ENCODE measurements around the gene ETS1.

Gene ETS1

DNA sequence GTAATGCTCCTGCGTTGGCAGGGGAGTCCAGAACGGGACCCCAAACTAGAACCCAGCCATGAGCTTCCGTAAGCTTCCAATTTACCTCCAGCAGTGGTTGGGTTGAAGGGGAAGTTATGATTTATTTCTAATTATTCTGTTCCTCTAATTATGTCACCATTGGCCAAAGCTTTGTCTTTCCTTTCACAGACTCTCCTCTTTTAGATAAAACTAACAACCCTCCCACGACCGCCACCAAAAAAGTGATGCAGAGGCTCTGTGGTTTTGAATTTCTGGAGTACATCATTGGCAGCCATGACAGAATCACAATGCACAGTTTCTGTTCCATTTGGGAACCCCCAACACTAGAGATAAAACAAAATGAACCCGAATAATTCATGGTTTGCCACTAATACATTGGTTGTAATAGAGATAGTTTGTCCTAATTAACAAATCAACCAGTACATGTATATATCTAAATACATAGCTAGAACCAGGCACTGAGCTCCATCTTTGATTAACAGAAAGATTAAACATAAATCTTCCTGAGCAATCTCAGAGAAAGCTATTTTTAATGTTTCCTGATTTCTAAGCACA is 64.3 kb downstream of the ETS1 start:
- DNase-seq (ENCODE audit: insufficient read length, low spot score) (no peak), FAIRE-seq (no peak)
- TF ChIP-seq POLR2A (IDR thresholded peaks at IDR 0.05; ENCODE audit: low read depth, low read length) = no peak

DNA sequence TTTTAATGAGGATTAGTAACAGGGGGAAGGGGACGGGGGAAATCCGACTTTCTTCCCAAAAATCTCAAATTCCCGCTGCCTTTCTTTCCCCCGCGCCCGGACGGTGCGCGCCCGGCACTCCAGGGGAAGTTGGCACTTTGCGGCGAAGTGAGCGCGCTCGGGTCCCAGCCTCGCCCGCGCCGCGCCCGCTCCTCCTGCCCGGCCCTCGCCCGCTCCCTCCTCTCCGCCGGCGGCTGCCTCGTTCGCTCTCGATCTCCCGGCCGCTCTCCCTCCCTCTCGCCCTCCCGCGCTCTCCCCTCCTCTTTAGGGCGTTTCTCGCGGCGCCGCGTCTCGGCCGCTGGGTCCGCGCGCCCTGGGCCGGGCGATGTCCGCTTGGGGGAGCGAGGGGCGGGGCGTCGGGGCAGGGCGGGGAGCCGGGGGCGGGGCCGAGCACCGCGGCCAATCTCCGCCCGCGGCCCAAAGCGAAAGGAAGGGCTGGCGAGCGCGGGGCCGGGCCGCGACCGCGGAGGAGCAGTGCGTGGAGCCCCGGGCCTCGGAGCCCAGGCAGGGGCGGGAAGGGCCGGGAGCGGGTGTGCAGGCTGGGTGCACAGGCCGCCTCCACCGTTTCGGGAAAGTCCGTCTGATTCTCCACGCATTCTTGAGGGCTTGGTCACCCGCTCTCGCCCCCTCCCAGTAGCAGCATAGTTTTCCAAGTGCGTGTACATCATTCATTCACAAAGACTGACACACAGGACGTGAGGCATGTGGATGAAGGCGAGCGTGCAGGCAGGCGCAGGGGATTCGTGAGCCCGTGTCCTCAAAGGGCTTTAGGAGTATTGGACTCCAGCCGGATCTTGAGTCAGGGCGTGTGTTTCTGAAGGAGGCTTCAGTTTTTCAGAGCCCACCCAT is 65.1 kb downstream of the ETS1 start:
- TF ChIP-seq POLR2A (IDR thresholded peaks at IDR 0.05; ENCODE audit: low read depth, low read length) = peak; percentile 77
- peak; percentile 57 for DNase-seq (ENCODE audit: insufficient read length, low spot score)
- peak; percentile 67 for FAIRE-seq

DNA sequence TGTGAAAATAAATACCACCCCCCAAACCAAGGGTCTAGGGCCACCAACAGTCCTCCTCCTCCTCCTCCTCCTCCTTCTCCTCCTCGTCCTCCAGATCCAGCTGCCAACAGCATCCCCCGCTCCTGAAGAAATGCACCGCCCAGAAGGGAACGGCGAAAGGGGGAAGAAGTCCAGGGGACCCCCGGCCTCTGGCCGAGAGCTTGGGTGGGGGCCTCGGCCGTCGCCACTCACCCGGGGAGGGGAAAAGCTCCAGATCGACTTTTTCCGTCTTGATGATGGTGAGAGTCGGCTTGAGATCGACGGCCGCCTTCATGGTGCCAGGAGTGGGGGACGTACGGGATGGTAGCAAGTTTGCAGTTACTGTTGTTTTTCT is 65.7 kb downstream of the ETS1 start:
- no peak for DNase-seq (ENCODE audit: insufficient read length, low spot score)
- FAIRE-seq = no peak
- no peak for TF ChIP-seq POLR2A (IDR thresholded peaks at IDR 0.05; ENCODE audit: low read depth, low read length)

DNA sequence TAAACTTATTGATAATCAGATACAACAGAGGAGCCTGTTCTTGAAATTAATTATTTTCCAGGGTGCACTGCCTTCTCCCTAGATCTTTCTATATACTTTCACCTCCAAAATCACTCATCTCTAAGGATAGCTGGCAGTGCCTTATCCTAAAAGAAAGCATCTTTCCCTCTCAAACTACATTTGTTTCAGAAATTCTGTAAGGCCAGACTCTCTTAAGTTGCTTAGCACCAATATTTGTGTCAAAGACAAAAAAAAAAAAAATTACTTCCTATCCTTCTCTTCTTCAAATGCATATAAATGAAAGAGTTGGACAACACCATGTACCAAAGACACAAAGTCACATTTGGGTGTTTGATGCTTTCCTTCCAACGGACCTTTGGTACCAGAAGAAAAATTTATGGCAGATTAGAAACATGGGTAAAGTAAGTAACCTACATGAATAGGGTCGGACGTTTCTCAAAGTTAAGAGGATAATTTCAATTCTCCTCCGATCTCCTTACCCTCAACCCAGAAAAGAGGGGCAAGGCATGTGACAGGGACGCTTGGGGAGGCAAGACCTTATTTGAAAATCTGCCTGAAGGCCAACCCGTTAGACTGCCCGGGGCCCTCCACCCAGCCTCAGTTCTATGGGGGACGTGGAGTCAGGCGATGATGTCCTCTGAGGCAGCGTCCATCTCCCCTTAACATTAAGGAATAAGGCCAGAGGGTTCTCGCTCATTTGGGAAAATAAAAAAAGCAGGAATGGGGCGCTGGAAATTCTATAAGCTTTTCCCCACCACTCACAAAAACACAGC is 66.3 kb downstream of the ETS1 start:
- no peak for TF ChIP-seq POLR2A (IDR thresholded peaks at IDR 0.05; ENCODE audit: low read depth, low read length)
- DNase-seq (ENCODE audit: insufficient read length, low spot score) (no peak), FAIRE-seq (no peak)

DNA sequence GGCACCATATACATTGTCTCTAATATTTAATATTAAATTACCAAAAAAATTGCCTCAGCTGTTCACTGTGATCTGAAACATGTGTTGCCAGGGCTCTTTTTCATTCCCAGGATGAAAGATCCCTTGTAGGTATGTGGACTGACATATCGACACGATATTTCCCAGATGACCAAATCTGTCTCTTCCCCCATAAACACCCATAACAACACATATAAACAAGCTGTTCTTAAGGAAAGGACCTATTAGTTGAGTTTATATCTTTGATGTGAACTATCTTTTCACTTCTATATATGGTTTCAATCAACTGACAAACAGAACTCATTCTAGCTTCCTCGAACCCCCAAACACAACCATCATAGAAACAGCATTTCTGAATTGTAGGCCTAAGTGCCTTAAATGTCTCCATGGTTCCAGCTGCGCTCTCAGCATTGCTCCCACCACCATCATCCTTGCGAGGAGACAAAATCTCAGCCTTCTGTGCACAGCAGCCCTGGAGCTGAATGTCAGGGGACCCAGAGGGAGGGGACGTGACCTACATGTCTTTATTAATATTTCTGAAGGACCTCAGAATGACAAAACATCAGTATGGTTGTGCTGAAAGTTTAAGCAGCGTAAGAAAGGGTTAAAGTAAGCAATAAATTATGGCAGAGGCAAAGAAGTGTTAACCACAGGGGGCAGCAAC is 67.0 kb downstream of the ETS1 start:
- TF ChIP-seq POLR2A (IDR thresholded peaks at IDR 0.05; ENCODE audit: low read depth, low read length) = no peak
- FAIRE-seq (no peak), DNase-seq (ENCODE audit: insufficient read length, low spot score) (no peak)

DNA sequence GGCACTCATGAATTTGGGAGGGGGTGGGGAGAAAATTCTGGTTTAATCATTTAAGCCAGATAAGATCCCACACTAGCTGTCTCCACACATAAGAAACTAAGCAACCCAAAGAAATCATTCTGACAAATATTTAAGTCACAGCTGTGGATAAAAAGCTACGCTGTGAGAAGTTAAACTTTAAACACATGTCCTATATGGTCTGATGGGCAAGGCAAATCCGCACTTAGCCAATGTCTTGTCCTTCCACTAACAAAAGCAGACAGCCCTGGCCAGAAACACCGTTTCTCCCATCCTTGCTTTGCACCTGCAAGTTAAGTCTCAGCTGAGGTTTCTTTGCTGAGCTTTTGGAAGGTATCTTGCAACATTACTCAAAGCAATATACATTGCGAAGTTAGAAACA is 68.0 kb downstream of the ETS1 start:
- DNase-seq (ENCODE audit: insufficient read length, low spot score) = no peak
- no peak for FAIRE-seq
- TF ChIP-seq POLR2A (IDR thresholded peaks at IDR 0.05; ENCODE audit: low read depth, low read length) = no peak

DNA sequence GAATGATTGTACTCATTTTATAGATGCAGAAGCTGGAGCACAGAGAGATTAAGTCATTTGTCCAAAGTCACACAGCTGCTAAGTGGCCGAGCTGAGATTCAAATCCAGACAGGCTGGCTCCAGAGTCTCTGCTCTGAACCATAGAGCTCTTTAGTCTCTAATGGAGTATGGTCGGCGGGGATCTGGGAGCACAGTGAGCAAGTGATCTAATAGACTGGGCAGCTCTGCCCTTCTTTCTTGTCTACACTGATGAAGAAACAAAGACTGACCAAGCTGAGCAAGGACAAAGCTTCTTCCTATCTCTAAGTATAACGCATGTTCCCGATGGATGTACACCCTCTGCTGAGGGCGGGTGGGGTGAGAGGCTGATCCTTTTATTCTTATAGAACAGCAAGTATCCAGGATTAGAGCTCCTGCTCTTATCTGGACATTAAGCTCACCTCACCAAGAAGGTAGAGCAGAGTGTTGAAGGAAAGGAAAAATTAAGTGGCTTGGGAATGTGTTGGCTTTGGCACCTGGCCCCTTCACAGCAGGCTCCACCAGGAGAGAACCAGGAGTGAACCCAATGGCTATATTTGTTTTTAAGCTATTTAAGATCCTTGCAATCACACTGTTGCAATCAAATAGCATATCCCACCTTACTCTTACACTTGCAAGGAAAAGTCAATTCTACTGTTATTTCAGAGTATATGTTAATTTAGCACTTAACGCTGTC is 68.7 kb downstream of the ETS1 start:
- FAIRE-seq (no peak), DNase-seq (ENCODE audit: insufficient read length, low spot score) (no peak)
- TF ChIP-seq POLR2A (IDR thresholded peaks at IDR 0.05; ENCODE audit: low read depth, low read length) = no peak

DNA sequence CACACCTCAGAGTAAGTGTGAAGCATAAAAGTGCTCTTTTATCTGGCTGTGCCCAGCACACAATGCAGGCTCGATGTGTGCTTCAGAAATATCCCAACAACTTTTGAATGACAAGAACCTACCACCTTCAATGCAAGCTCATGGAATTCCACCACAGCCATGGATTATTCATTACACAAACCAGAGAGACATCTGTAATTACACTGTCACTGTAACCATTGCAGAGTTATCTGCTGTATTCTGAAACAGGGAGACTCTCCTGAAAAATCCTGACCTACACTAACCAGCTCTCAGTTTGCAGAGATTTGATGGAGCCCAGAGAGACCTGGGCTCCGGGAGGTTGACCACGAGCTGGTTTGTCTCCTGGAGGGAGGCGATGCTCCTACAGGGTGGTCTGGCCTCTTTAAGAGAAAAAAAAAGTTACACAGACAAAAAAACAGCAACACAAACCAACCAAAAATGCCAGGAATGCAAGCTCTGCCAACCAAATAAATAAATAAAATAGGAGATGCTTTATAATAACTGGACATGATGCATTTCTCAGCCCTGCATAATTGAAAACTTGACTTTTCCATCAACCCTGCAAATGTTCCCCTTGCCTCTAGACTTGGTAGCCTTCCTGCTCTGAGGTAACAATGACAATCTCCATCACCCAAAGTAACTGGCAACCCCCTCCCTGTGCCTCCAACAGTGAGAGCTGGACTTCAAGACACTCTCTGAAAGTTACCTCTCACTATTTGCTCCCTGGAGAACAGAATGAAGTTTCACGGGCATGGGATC is 69.7 kb downstream of the ETS1 start:
- DNase-seq (ENCODE audit: insufficient read length, low spot score) = no peak
- no peak for TF ChIP-seq POLR2A (IDR thresholded peaks at IDR 0.05; ENCODE audit: low read depth, low read length)
- no peak for FAIRE-seq

DNA sequence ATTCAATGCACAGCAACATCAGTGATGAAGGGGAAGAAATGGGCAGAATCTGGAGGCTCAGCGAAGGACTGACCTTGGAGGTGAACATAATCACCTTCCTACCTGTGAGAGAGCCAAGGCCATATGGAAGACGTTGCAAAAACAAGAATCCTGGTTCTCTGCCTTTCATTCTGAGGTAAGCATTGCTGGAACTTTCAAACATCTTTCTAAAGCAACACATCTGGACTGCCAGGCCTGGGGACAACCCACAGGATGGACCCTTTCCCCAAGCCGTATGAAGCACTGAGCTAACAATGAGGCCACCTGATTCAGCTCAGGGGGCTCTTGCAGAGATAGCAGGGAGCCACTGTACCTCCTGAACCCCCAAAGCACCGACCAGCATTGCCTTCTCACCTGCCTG is 70.5 kb downstream of the ETS1 start:
- FAIRE-seq (no peak), DNase-seq (ENCODE audit: insufficient read length, low spot score) (no peak)
- no peak for TF ChIP-seq POLR2A (IDR thresholded peaks at IDR 0.05; ENCODE audit: low read depth, low read length)

DNA sequence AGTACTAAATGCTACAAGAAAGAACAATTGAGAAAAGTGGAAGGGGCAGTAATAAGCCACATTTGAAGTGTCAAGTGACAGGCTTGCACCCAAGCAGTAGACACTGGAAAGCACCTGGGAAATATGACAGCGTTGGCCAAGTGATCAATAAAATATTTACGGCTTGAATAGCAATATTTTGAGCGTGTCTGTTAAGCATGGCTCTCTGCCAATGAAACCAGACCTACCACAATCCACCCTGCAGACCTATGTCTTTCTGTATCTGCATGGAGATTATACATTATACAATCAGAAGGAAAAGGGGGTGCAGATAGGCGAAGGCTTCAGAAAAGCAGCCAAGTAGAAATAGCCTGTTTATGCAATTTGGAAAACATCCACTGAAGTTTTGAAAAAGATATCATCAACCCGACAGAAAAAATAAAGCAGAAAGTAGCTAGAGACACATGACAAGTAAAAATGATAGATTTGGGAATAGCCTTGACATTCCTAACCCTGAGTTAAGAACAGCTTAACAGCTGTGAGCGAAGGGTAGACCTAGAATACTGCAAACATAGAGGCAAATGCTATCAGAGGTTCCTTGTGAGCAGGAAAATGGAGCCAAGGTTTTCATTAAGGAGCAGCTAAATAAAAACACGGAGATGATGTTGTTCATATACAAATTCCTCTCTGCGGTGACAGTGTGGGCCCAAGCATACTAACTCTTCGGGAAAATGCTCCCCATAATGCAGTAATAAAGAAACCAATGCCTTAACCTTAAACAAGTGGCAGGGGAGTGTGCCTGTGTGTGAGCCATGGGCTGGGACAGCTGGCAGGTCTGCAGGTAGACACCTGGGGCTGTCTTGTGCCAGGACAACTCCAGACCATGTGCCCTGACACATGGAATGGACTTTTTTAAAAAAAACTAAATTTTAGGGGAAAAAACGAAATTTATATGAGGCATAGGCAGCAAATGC is 71.3 kb downstream of the ETS1 start:
- no peak for TF ChIP-seq POLR2A (IDR thresholded peaks at IDR 0.05; ENCODE audit: low read depth, low read length)
- DNase-seq (ENCODE audit: insufficient read length, low spot score) (no peak), FAIRE-seq (no peak)

DNA sequence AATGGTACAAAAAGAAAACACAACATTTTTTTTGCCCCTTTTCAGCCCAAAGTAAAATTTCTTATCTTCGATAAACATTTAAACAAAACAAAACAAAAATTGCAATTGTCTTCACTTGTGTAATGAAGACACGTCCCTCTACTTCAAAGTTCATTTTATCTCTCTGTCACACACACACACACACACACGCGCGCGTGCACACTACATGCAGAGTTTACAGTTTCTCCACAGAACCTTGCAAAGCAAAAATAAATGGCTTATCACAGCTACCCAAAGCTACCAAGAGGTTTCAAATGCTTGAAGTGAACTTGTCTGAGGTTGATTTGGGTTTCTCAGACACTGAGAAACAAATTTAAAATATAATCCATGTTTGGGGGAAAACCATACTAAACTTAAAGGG is 72.3 kb downstream of the ETS1 start:
- FAIRE-seq = no peak
- TF ChIP-seq POLR2A (IDR thresholded peaks at IDR 0.05; ENCODE audit: low read depth, low read length) = no peak
- no peak for DNase-seq (ENCODE audit: insufficient read length, low spot score)

Data from H54 (cell line).